Measurements from ENCODE around the gene BLVRB. TPM values are rescaled to one million over a fixed set of nuclear protein-coding genes. Genes with fewer than 3 reads are reported as not detected.

Gene BLVRB
- total RNA-seq, 2 experiments from 2014 or later = 21.2 to 21.7 TPM

GRCh38 chr19:40421993-40422747, 43.4 kb downstream of the BLVRB start:
- POLR2A ChIA-PET = interaction anchor here (1.1 to 1.2 kb wide), 2 partner anchors 19 to 67 kb away, joined by 3 read pairs; no protein-coding TSS in a partner anchor

GRCh38 chr19:40420766-40421765, 44.5 kb downstream of the BLVRB start:
- intact Hi-C loops (cut with micrococcal nuclease) = no loop called here
- no peaks in the 10 kb centered on the region for H3K27me3 Mint-ChIP-seq

More at GRCh38 chr19:40421993-40422747, 43.4 kb downstream of the BLVRB start:
- no peak for DNase-seq
- H3K27me3 Mint-ChIP-seq = no peaks in the 10 kb centered on the region
- no peak for ATAC-seq
- TF ChIP-seq CTCF (IDR thresholded peaks at IDR 0.05) = no peak
- intact Hi-C loops (cut with micrococcal nuclease) = no loop called here
- peak overlapping the region; percentile 86 for H3K27ac Mint-ChIP-seq
- CTCF ChIA-PET = interaction anchor here (1.2 to 4.8 kb wide), 9 partner anchors 11 to 212 kb away, joined by 3 to 38 read pairs (median 6); partner anchors contain the start of gene BLVRB
- no peaks in the 10 kb centered on the region for H3K9me3 Mint-ChIP-seq
- H3K4me3 Mint-ChIP-seq = peak overlapping the region; percentile 77
- peaks cover 17% of the 10 kb centered on the region for H3K36me3 Mint-ChIP-seq (ENCODE audit: low read depth)
- peaks cover 15% of the 10 kb centered on the region for H3K4me1 Mint-ChIP-seq (ENCODE audit: low read depth)

GRCh38 chr19:40420451-40420765, 45.1 kb downstream of the BLVRB start:
- no peaks in the 10 kb centered on the region for H3K27me3 Mint-ChIP-seq
- ChIA-PET CTCF (interaction anchor here (0.5 to 4.8 kb wide), 20 partner anchors 10 to 1558 kb away, joined by 3 to 38 read pairs (median 4); partner anchors contain the start of genes BLVRB and SERTAD3), POLR2A (interaction anchor here (0.6 to 1.5 kb wide), 9 partner anchors 11 to 338 kb away, joined by 3 to 8 read pairs (median 3); partner anchors contain the start of genes C19orf47 and SERTAD3)
- intact Hi-C loops (cut with micrococcal nuclease) = no loop called here
- H3K27ac Mint-ChIP-seq = peak overlapping the region; percentile 87
- no peak for ATAC-seq
- no peaks in the 10 kb centered on the region for H3K9me3 Mint-ChIP-seq
- peak overlapping the region; percentile 77 for H3K4me3 Mint-ChIP-seq
- peaks cover 16% of the 10 kb centered on the region for H3K4me1 Mint-ChIP-seq (ENCODE audit: low read depth)
- no peak for DNase-seq
- no peak for TF ChIP-seq CTCF (IDR thresholded peaks at IDR 0.05)
- peaks cover 17% of the 10 kb centered on the region for H3K36me3 Mint-ChIP-seq (ENCODE audit: low read depth)

More at GRCh38 chr19:40420766-40421765, 44.5 kb downstream of the BLVRB start:
- Mint-ChIP-seq H3K27ac (peak overlapping the region; percentile 87), H3K36me3 (ENCODE audit: low read depth) (peaks cover 17% of the 10 kb centered on the region), H3K4me1 (ENCODE audit: low read depth) (peaks cover 16% of the 10 kb centered on the region), H3K4me3 (peak overlapping the region; percentile 77), H3K9me3 (no peaks in the 10 kb centered on the region)
- ChIA-PET CTCF (interaction anchor here (0.5 to 4.8 kb wide), 22 partner anchors 10 to 1559 kb away, joined by 3 to 38 read pairs (median 4); partner anchors contain the start of genes BLVRB and SERTAD3), POLR2A (interaction anchor here (0.7 to 1.5 kb wide), 9 partner anchors 12 to 231 kb away, joined by 3 to 8 read pairs (median 3); partner anchors contain the start of genes C19orf47 and SERTAD3)
- peak; percentile 98 for TF ChIP-seq CTCF (IDR thresholded peaks at IDR 0.05)
- ATAC-seq (peak; percentile 54), DNase-seq (peak; percentile 81)

- CTCF ChIA-PET = interaction anchor here (1.2 to 4.8 kb wide), 9 partner anchors 11 to 184 kb away, joined by 3 to 38 read pairs (median 22); partner anchors contain the start of genes BLVRB and SERTAD3
Observed at GRCh38 chr19:40419780-40420179, 45.8 kb downstream of the BLVRB start.

More at GRCh38 chr19:40419780-40420179, 45.8 kb downstream of the BLVRB start:
- Mint-ChIP-seq H3K27me3 (no peaks in the 10 kb centered on the region), H3K4me1 (ENCODE audit: low read depth) (peaks cover 16% of the 10 kb centered on the region), H3K36me3 (ENCODE audit: low read depth) (peaks cover 15% of the 10 kb centered on the region), H3K27ac (no peak overlapping the region), H3K4me3 (peak overlapping the region; percentile 26), H3K9me3 (no peaks in the 10 kb centered on the region)
- DNase-seq (no peak), ATAC-seq (no peak)
- POLR2A ChIA-PET = interaction anchor here (0.6 to 1.5 kb wide), 4 partner anchors 10 to 339 kb away, joined by 3 to 8 read pairs (median 4); partner anchors contain the start of genes C19orf47 and SERTAD3
- intact Hi-C loops (cut with micrococcal nuclease) = no loop called here
- TF ChIP-seq CTCF (IDR thresholded peaks at IDR 0.05) = no peak

Measured in activated CD8-positive, alpha-beta T cell treated with anti-CD3 and anti-CD28 coated beads for 36 hours (primary cell).